Kidney (tissue), 14 donors: ENCODE measurements around the gene SPPL2A. TPM values are rescaled to one million over a fixed set of nuclear protein-coding genes. Genes with fewer than 3 reads are reported as not detected.

Source experiments
- DNase-seq, 5 donors: peaks; one replicate each; pipeline ENCODE4 v3.0.0-alpha.2; 2013 to 2020
- FAIRE-seq: peaks from 2 replicates; lab custom pipeline; 2012; peaks lifted over from hg19 to GRCh38; lab: Jason Lieb, UNC
- H3K27ac ChIP-seq, 2 donors: one replicate each; pipeline ENCODE4 v1.7.0; 2013; ENCODE audit warnings: low read depth in 2 of 2, low read length in 2 of 2, inconsistent platforms in 1 of 2
- H3K27me3 ChIP-seq: one replicate; pipeline ENCODE4 v1.7.1; 2013; ENCODE audit warnings: low read length, inconsistent platforms; ENCODE audit not compliant: control insufficient read depth, insufficient read depth
- H3K36me3 ChIP-seq, 3 donors: one replicate each; pipeline versions ENCODE4 v1.7.0 to v1.7.1; 2013; ENCODE audit warnings: low read length in 3 of 3, control low read depth in 1 of 3, inconsistent platforms in 1 of 3; ENCODE audit not compliant: insufficient read depth in 3 of 3, control insufficient read depth in 2 of 3
- H3K4me1 ChIP-seq, 3 donors: one replicate each; pipeline versions ENCODE4 v1.7.0 to v1.7.1; 2013; ENCODE audit warnings: low read length in 3 of 3, inconsistent platforms in 1 of 3, low read depth in 1 of 3; ENCODE audit not compliant: control insufficient read depth in 2 of 3, insufficient read depth in 2 of 3
- H3K4me3 ChIP-seq, 3 donors: one replicate each; pipeline versions ENCODE4 v1.7.0 to v1.8.1; 2013; ENCODE audit warnings: low read length in 3 of 3, control low read depth in 1 of 3, inconsistent platforms in 1 of 3
- H3K9ac ChIP-seq, 3 donors: one replicate each; pipeline versions ENCODE4 v1.7.0 to v1.7.1; 2013; ENCODE audit warnings: low read length in 3 of 3, control low read depth in 1 of 3, inconsistent platforms in 1 of 3
- H3K9me3 ChIP-seq, 3 donors: one replicate each; pipeline versions ENCODE4 v1.7.0 to v1.7.1; 2013; ENCODE audit warnings: low read length in 3 of 3, control low read depth in 1 of 3, inconsistent platforms in 1 of 3; ENCODE audit not compliant: control insufficient read depth in 2 of 3, insufficient read depth in 1 of 3
- intact Hi-C: fragments of 100-400 bp; cut with DNase I; formaldehyde crosslinking; loops from one replicate; pipeline ENCODE4 v1.11.1; 2022
- polyA plus RNA-seq: library from polyadenylated mRNA; stranded (reverse); fragments of 350-450 nt; fragmentation: Illumina TruSeq; extraction: RNeasy Lipid Tissue Mini Kit (QIAGEN cat#74804); gene quantifications from one replicate; pipeline ENCODE4 v1.2.3, GENCODE V29; 2014; ENCODE audit warnings: low read depth, low replicate concordance; ENCODE audit not compliant: insufficient read depth
- total RNA-seq: library from RNA; stranded (reverse); fragmentation: NEBNext Ultra II Directional; extraction: Animal tissue kit (Norgen Biotek cat#: 25700); gene quantifications from one replicate; pipeline ENCODE4 v1.2.1, GENCODE V29; 2021
- TF ChIP-seq, protein P1 (sequence below): IDR thresholded peaks from 3 replicates; pipeline ENCODE4 v1.5.1; 2012; ENCODE audit warnings: mild to moderate bottlenecking, moderate library complexity, borderline replicate concordance; ENCODE audit not compliant: insufficient read depth; ENCODE audit errors: extremely low read depth
- donor health status: control.
- donor health status: control.
- donor health status: control.
- donor health status: control.
- donor health status: control.
- donor health status: DM: yes; HTN: yes; CAD: no.
- donor health status: Normal renal cell carcinoma (clear cell type).

The SPPL2A gene
- total and polyA plus RNA-seq, 2 donors from 2014 or later, result 53.3 to 134 TPM

DNA sequence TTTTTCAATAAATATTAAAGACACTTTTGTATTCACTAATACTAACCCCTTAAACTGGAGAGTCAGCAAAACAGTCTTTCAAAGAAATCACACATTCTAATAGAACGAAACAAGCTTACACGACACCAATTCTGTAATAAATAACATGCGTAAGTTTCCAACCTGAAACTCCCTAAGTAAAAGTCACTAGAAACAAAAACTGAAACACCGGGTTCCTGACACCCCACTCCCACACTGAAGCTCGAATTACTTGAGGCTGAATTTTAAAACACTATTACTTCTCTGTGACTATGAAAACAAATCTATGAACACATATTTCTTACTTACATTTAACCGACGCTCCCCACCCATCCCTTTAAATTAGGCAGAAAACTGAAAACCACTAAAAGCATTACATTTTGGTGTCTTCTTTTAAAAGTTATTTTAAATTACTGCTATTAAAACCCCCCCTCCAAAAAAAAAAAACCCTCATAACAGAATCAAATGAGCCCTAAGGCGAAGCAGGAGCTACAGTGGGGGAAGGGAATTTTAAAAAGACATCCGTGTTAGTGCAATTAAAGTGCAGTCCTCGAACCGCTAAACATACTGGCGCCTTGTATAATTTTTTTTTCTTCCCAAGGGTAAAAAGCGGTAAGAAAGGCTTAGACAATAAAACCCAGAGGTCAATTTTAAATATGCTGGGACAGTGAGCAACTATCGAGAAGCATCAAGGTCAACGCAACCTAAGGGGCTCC is 878 bp downstream of the SPPL2A start:
- Histone ChIP-seq H3K4me1 (no peaks in the 10 kb centered on the region), H3K9me3 (no peaks in the 10 kb centered on the region), H3K36me3 (no peaks in the 10 kb centered on the region), H3K9ac (peak overlapping the region; percentile 66 to 86 (median 85)), H3K4me3 (peak overlapping the region; percentile 64 to 91 (median 77)), H3K27me3 (no peaks in the 10 kb centered on the region), H3K27ac (peak overlapping the region; percentile 93 to 95)
- FAIRE-seq (no peak), DNase-seq (peak in 3 of 5 donors; percentile 11 to 68 (median 52))
- TF ChIP-seq, protein P1, sequence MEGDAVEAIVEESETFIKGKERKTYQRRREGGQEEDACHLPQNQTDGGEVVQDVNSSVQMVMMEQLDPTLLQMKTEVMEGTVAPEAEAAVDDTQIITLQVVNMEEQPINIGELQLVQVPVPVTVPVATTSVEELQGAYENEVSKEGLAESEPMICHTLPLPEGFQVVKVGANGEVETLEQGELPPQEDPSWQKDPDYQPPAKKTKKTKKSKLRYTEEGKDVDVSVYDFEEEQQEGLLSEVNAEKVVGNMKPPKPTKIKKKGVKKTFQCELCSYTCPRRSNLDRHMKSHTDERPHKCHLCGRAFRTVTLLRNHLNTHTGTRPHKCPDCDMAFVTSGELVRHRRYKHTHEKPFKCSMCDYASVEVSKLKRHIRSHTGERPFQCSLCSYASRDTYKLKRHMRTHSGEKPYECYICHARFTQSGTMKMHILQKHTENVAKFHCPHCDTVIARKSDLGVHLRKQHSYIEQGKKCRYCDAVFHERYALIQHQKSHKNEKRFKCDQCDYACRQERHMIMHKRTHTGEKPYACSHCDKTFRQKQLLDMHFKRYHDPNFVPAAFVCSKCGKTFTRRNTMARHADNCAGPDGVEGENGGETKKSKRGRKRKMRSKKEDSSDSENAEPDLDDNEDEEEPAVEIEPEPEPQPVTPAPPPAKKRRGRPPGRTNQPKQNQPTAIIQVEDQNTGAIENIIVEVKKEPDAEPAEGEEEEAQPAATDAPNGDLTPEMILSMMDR, result no peak
- intact Hi-C loops, result no loop called here

DNA sequence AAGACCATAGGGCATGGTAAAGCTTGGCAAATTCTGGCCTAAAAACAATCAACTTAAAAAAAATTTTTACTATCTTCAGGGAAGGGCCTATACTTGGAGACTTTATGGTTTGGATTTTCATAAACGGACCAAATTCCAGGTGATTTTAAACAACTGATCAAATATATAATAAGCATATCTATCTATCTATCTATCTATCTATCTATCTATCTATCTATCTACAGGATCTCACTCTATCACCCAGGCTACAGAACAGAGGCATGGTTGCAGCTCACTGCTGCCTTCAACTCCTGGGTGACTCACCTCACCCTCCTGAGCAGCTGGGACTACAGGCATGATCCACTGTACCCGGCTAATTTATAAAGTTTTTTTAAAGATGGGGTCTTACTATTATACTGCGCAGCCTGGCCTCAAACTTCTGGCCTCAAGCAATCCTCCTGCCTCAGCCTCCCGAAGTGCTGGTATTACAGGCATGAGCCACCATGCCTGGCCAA is 6.7 kb downstream of the SPPL2A start:
- Histone ChIP-seq H3K9me3 (no peaks in the 10 kb centered on the region), H3K9ac (no peak overlapping the region), H3K27ac (no peak overlapping the region), H3K36me3 (no peaks in the 10 kb centered on the region), H3K4me3 (no peak overlapping the region), H3K27me3 (no peaks in the 10 kb centered on the region), H3K4me1 (no peaks in the 10 kb centered on the region)
- intact Hi-C loops, result no loop called here
- TF ChIP-seq, protein P1, result no peak
- DNase-seq, result no peak
- FAIRE-seq, result no peak

DNA sequence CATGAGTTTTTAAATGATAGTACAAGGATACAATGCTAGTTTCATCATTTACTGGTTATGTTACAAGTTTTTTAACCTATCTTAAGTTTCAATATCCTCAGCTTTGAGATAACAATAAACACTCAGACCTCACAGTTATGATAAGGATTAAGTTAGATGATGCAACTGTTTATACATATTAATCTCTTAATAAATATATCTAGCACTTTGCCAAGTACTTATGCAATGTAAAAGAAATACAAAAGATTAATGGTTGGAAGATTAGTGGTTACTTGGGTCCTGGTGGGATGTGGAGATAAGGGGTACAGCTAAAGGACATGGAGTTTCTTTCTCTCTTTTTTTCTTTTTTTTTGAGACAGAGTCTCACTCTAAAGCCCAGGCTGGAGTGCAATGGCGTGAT is 12.0 kb downstream of the SPPL2A start:
- no peaks in the 10 kb centered on the region for H3K4me1 ChIP-seq
- TF ChIP-seq, protein P1, result no peak

More for the DNA sequence above, 12.0 kb downstream of the SPPL2A start:
- Histone ChIP-seq H3K9ac (no peak overlapping the region), H3K36me3 (no peaks in the 10 kb centered on the region), H3K4me3 (no peak overlapping the region), H3K9me3 (no peaks in the 10 kb centered on the region), H3K27me3 (no peaks in the 10 kb centered on the region), H3K27ac (no peak overlapping the region)
- intact Hi-C loops, result no loop called here
- DNase-seq (no peak), FAIRE-seq (no peak)
